ENCODE results near the gene EXO1.

DNA sequence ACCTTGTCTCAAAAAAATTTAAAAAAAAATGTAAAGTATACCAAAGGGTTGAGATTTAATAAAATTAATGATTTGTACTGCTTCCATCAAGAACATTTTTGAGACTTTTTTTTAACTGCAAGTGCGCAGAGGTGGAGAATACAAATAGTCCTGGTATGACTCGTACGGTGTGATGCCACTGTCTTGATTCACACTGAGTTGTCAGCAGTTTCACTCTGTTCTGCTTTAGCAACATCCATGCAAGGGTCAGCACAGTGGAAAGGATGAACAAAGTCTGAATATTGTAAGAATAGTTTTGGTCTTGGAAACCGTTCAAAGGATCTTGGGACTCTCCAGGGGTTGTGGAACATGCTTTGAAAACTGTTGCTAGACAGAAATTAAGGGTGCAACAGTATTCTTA is 40.2 kb downstream of the EXO1 start:
- TF ChIP-seq LEF1 (IDR thresholded peaks at IDR 0.05; ENCODE audit: borderline replicate concordance), result no peak
- TF ChIP-seq SP1 (IDR thresholded peaks at IDR 0.05), result no peak
- TF ChIP-seq FOXM1 (IDR thresholded peaks at IDR 0.05; ENCODE audit: borderline replicate concordance), result no peak
- TF ChIP-seq BHLHE40 (IDR thresholded peaks at IDR 0.05; ENCODE audit: borderline replicate concordance), result no peak
- no peak for TF ChIP-seq SUZ12 (IDR thresholded peaks at IDR 0.05)
- no peak for TF ChIP-seq ZNF384 (IDR thresholded peaks at IDR 0.05)
- TF ChIP-seq FOXA1 (IDR thresholded peaks at IDR 0.05), result no peak
